IPS-18c (cell line): ENCODE results near the gene MLLT10.
"Not testable (repeated sequence)": the region's sequence is repeated elsewhere in the genome, so short reads cannot be mapped to it uniquely, and the experiment has no call there.

Experiments
- H3K4me3 ChIP-seq: 2 replicates; pipeline ENCODE4 v1.7.0; 2013; ENCODE audit warnings: low read depth, mild to moderate bottlenecking, low read length, moderate library complexity; ENCODE audit not compliant: insufficient read depth
- H3K9me3 ChIP-seq: one replicate; pipeline ENCODE4 v1.6.1; 2013; ENCODE audit warnings: mild to moderate bottlenecking, low read length, moderate library complexity; ENCODE audit not compliant: control insufficient read depth, insufficient read depth

The MLLT10 gene

DNA sequence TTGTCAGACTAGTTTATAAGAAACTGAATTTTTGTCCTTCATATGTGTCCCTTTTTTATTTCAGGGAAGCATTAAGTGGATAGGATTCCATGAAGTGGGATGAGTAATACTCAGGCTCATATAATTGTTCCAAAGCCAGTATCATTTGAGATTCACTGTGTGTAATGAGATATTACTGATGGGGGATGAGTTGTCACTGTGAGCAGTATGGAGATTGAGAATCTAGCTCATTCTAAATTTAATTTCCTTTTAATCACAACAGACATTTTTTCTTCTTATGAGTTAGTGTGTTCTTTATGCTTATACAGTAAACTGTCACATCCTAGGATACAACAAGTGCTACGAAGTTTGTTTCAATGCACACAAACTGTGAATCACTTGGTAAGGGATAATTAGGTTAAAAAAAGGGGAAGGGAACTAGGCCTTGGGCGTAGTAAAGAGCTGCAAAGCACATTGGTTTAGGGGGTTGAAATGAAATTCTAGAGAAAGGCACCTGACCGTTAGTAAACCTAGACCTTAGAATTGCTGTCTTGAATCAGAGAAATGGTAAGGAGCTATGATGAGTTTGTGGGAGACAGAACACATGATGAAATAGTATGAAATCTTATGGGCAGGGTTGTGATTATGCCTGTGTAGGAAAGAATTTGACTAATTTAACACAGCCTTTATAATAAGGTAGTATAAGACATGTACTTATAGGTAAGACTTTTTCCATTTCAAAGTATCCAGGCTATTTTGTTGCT lies 153.4 kb downstream of the MLLT10 start:
- H3K9me3 ChIP-seq = no peaks in the 10 kb centered on the region

GRCh38 chr10:21688009-21688332 lies 153.9 kb downstream of the MLLT10 start:
- H3K4me3 ChIP-seq = no peak overlapping the region
- H3K9me3 ChIP-seq = no peaks in the 10 kb centered on the region

More for the DNA sequence above, 153.4 kb downstream of the MLLT10 start:
- H3K4me3 ChIP-seq = no peak overlapping the region

DNA sequence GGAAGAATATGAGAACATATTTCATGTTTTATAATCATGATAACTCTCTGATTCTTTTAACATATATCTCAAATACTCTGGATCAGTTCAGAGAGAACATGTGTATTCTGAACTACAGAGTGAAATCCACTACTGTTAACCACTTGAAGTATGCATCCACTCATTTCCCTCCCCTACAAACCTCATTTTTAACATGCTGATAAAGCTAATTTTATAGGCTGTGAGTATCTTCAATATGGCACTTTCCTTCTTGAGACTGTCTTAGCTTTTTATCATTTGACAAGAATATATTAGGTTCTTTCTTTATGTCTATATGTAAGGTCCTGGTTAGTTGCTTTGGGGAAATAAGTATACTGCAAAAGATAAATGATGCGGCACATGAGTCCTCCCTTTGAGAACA lies 154.8 kb downstream of the MLLT10 start:
- no peak overlapping the region for H3K4me3 ChIP-seq
- H3K9me3 ChIP-seq = no peaks in the 10 kb centered on the region

GRCh38 chr10:21689881-21690280 lies 155.8 kb downstream of the MLLT10 start:
- no peaks in the 10 kb centered on the region for H3K9me3 ChIP-seq
- H3K4me3 ChIP-seq = no peak overlapping the region

DNA sequence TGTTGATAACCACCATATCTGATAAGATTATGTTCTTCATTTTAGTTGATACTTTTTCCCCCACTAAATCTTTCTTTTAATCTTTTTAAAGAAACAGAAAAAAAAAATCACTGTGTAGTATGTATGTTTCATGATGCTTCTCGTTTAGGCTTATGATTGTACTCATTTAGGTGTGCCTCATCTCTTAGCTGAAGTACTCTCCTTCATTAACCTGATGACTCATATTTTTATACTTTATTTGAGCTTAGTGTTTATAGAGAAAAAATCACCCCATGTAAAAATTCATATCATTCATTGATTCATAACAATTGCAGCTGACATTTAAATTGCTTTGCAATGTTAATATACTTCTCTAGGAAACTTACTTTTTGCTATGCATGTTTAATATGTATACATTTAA lies 158.9 kb downstream of the MLLT10 start:
- H3K4me3 ChIP-seq = no peak overlapping the region
- H3K9me3 ChIP-seq = no peaks in the 10 kb centered on the region

DNA sequence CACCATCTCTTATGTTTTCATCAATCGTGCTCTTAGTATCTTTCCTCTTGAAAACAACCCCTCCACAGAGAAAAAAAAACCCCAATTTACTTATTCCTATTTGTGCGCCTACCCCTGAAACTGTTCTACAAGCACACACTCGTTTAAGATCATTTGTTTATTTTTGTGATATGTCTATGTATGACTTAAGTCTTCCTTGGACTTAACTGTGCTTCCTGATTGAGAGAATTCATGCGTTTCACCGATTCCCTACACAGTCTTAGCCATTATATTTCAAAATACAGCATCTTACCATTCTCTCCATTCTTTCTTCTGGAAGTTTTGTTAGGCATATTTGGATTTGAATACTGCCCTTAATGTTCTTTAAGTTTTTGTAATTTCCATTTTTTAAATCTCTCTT lies 159.4 kb downstream of the MLLT10 start:
- Histone ChIP-seq H3K9me3 (no peaks in the 10 kb centered on the region), H3K4me3 (no peak overlapping the region)

DNA sequence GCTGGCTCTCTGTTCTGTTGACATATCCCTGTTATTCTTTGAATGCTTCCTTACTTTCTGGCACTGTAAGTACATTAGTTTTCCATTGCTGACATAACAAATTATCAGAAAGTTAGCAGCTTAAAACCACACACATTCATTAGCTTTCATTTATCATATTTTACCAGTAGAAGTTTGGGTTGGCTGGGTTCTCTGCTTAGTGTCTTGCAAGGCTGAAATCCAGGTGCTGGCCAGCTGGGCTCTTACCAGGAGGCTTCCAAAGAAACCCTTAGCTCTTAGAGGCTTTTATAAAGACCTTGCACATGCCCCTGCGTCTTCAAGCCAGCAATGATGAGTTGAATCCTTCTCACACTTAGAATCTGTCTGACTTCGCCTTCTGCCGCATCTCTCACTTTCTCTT lies 160.6 kb downstream of the MLLT10 start:
- no peak overlapping the region for H3K4me3 ChIP-seq
- no peaks in the 10 kb centered on the region for H3K9me3 ChIP-seq

DNA sequence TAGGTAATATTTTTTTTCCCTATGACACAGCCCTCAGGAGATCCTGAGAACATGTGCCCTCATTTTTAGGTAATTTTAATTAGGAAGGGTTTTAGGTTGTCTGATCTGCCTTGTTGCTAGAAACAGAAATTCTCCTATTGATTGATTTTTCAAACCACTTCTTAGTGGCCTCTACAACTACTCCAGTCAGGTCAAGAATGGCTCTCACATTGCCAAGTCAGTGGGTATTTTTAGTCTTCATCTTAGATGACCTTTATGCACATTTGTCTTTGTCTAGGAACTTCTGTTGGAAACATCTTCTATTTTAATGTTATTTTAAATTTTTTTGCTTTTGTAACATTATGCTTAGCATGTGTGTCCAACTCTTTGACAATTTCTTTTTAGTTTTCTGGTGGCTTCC lies 162.3 kb downstream of the MLLT10 start:
- no peak overlapping the region for H3K4me3 ChIP-seq
- no peaks in the 10 kb centered on the region for H3K9me3 ChIP-seq

- no peaks in the 10 kb centered on the region for H3K9me3 ChIP-seq
- no peak overlapping the region for H3K4me3 ChIP-seq
Measured at GRCh38 chr10:21699575-21699974, 165.5 kb downstream of the MLLT10 start.

DNA sequence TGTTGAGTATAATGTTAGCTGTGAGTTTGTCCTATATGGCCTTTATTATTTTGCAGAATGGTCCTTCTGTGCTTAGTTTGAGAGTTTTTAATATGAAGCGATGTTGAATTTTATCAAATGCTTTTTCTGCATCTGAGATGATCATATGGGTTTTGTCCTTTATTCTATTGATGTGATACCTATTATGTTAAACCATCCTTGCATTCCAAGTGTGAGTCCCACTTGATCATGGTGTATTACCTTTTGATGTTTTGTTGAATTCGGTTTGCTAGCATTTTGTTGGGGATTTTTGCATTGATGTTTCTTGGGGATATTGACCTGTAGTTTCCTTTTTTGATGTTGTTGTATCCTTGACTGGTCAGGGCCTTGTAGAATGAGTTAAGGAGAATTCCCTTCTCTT lies 166.4 kb downstream of the MLLT10 start:
- Histone ChIP-seq H3K9me3 (no peaks in the 10 kb centered on the region), H3K4me3 (no peak overlapping the region)

GRCh38 chr10:21702633-21703111 lies 168.6 kb downstream of the MLLT10 start:
- H3K9me3 ChIP-seq = no peaks in the 10 kb centered on the region
- H3K4me3 ChIP-seq = no peak overlapping the region

- no peak overlapping the region for H3K4me3 ChIP-seq
Measured at GRCh38 chr10:21705142-21705827, 171.3 kb downstream of the MLLT10 start.

GRCh38 chr10:21705828-21706176 lies 171.8 kb downstream of the MLLT10 start:
- no peak overlapping the region for H3K4me3 ChIP-seq
- H3K9me3 ChIP-seq = no peaks in the 10 kb centered on the region

More at GRCh38 chr10:21705142-21705827, 171.3 kb downstream of the MLLT10 start:
- H3K9me3 ChIP-seq = no peaks in the 10 kb centered on the region

DNA sequence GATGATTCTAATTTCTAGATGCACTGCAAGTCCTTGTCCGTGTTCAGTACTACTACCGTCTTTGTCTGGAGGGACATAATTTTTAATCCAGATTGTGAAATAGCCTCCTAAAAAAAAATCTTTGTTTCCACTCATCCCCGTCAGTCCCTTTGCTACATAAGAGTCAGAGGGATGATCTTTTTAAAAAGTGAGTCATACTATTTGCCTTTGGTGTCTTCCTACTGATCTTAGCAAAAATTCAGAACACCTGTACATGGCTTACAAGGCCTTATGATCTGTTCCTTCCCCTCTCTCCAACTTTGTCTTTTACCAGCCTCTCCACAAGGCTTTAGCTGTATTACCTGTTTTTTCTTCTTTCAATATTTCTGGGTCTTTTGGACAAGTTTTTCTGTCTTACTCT lies 173.5 kb downstream of the MLLT10 start:
- H3K9me3 ChIP-seq = no peaks in the 10 kb centered on the region
- H3K4me3 ChIP-seq = no peak overlapping the region

GRCh38 chr10:21712975-21713374 lies 178.9 kb downstream of the MLLT10 start:
- H3K4me3 ChIP-seq = no peak overlapping the region
- H3K9me3 ChIP-seq = no peaks in the 10 kb centered on the region

DNA sequence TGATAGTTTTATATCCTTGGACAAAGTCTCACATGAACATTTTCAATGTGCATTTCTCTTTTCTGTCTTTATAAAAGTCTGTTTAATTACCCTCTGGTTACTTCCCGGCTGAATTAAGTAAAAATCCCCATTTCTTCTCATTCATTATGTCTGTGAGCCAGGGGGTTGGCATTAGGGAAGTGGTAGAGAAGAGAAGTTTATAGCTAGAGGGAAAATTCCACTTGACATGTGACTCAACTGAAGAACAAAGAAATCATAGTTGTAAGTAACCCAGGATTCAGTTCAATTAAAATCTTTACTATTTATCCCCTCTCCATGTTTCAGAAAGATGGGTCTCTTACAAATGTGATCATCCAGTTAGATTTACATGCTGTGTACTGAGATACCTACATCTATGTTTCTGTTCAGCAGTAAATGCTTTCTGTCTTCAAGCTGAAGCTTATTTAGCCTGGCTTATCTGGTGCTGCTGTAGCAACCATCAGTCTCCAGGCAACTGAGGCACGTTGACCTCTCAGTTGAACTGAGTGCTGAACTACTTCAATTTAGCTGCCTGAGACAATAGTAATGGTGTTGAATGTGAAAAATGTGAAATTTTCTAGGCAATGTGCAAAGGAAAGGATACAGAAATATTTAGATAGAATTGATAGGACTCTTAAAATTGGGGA lies 181.6 kb downstream of the MLLT10 start:
- no peaks in the 10 kb centered on the region for H3K9me3 ChIP-seq
- no peak overlapping the region for H3K4me3 ChIP-seq

- H3K4me3 ChIP-seq = not testable (repeated sequence)
Measured at GRCh38 chr10:21717437-21718054, 183.5 kb downstream of the MLLT10 start.

GRCh38 chr10:21719502-21719901 lies 185.5 kb downstream of the MLLT10 start:
- no peak overlapping the region for H3K4me3 ChIP-seq
- H3K9me3 ChIP-seq = no peaks in the 10 kb centered on the region

More at GRCh38 chr10:21717437-21718054, 183.5 kb downstream of the MLLT10 start:
- not testable (repeated sequence) for H3K9me3 ChIP-seq
